NCI-H446 (cell line): ENCODE measurements around the gene SIGLEC14.

Experiments
- DNase-seq, 2 experiments: peaks; one replicate each; lab custom pipeline; 2025; lab: John Stamatoyannopoulos, UW

Gene SIGLEC14

DNA sequence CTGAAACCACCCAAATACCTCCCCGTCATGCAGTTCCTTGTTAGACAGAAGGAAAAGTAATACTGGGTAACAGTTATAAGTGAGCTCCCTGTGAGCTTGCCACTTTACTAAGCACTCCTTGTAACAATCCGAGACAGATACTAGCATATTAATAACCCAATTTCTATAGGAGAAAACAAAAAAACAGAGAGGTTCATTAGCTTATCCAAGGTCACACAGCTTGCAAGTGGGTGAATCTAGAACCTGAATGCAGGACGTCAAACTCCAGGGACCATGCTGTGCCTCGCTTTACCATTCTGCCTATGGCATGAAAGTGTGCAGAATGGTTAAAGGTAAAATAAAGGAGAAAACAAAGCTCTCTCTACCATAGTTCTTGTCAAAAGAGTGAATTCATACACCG lies 31.8 kb downstream of the SIGLEC14 start:
- DNase-seq, result no peak

- no peak for DNase-seq
These were observed 36.0 kb downstream of the SIGLEC14 start for GRCh38 chr19:51610576-51610975.

- peak in 1 of 2 experiments; percentile 13 for DNase-seq
These were observed 38.6 kb downstream of the SIGLEC14 start for GRCh38 chr19:51607920-51608562.

DNA sequence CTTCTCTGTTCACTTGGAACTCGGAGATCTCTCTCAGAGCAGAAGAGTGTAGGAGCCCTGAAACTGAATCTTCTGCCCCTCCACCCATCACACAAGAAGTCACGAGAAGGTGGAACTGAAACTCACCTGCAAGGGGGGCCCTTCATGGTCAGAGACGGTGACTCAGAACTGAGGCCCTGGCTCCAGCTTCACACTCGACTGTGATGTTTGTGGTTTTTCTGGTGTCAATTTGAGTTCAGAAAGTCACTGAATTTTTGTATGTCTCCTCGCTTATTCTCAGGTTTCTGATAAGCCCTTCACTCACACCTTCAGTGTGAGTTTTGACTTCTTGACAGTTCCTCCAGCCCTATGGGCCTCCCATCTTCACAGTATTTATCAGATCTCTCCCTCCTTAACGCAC lies 39.5 kb downstream of the SIGLEC14 start:
- DNase-seq, result no peak

DNA sequence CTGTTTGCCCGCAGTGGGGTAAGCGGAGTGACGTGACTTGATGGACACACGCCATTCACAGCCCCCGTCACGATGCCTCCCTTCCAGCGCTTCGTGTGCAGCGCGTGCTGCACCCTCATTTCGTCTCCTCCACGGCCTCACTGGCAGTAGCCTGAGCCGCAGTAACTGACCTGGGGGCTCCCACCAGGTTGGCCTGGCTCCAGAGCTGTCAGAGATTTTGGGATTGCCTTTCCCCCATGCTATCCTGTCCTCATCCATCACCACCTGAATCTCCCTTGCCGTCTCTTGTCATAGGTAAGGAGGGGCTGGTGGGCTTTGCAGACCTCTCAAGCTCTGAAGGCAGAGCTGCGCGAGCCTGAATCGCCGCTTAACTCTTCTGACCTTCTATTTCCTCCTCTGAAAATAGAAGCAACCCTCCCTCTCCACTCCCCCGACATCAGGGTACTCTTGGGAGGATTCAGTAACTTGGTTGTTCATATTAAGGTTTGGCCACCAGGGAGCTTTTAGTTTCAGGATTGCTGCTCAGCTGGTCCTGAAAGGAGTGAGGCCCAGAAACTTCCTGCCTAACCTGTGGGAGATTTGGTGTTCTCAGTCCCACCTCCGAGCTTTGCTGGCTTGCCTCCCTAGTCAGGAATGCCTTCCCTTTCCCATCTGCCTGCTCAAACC lies 44.3 kb downstream of the SIGLEC14 start:
- no peak for DNase-seq

- no peak for DNase-seq
These were observed 45.6 kb downstream of the SIGLEC14 start for GRCh38 chr19:51600940-51601580.

DNA sequence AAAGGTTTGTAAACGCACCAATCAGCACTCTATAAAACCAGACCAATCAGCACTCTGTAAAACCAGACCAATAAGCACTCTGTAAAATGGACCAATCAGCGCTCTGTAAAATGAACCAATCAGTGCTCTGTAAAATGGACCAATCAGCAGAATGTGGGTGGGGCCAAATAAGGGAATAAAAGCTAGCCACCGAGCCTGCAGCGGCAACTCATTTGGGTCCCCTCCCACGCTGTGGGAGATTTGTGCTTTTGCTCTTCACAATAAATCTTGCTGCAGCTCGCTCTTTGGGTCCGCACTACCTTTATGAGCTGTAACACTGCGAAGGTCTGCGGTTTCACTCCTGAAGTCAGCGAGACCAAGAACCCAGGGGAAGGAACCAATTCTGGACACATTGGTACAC lies 47.5 kb downstream of the SIGLEC14 start:
- no peak for DNase-seq

DNA sequence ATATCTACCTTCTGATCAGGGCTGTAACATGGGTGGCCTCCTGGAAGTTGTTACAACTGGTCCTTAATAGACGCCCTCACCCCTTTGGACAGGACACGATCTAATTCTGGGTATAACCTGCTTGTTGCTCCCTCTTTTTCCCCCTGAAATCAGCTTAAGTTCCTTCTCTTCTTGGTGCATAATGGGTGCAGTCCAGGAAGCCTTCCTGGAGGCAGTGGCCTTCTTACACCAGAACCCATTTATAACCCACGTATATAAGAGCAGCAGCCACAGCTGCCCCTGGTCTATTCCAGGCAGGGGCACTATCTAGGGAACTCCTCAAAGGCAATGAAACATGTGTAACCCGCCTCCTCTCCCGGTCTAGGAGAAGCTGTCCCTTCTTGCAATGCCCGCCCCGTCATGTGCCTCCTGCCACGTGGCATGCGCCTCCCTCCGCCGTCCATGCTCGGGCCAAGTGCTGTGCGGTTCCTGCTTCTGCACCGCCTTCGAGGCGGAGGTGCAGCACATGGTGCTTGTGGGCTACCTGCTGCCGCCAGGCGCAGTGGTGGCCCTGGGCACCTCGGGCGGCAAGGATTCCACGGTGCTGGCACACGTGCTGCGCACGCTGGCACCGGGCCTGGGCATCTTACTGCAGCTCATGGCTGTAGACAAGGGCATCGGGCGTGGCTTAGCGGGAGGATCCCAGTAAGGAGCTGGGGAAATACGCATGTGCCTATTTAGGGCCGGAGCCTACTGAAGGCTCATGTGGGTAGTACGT lies 48.3 kb downstream of the SIGLEC14 start:
- no peak for DNase-seq

GRCh38 chr19:51595190-51596175 lies 51.1 kb downstream of the SIGLEC14 start:
- DNase-seq, result no peak

GRCh38 chr19:51594774-51595109 lies 51.9 kb downstream of the SIGLEC14 start:
- no peak for DNase-seq

DNA sequence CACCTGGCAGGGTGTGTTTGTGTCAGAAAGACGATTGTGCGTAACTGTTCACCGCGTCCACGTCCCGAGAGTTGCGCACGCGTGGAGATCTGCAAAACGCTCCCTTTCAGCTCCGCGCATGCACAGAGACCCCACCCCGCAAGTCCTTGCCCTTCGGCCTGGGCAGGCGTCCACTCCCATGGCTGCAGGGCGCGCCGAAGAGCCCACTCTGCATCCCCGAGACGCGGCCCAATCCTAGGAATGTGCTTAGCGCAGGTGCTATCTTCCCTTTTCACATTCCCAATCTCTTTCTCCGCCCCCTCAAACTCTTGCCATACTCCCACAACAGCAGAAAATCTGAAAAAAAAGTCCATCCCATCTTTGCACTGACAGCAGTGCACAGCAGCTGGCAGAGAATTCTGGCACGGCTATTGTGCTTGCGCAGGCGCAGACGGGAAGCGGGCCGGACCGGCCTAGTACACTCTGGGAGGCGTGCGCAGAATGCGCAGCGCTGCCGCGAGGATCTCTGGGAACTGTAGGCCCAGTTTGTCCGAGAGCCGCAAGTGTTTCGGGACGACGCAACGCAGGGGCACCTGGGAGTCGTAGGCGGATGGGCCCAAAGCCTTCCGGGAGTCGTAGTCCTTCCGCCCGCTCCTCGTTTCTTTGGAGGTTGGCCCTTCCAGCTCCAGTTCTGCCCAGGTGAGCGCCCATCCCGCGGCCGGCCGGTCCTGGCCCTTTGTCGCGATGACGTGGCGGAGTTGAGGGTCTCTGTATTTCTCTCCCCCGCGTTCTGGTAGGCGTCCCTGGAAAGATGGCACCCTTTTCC lies 52.5 kb downstream of the SIGLEC14 start:
- DNase-seq, result peak; percentile 94 to 99

- DNase-seq, result no peak
These were observed 53.3 kb downstream of the SIGLEC14 start for GRCh38 chr19:51593138-51593890.
